Lung (tissue), 12 donors: ENCODE results near the gene CSNK1G2. TPM values are rescaled to one million over a fixed set of nuclear protein-coding genes. Genes with fewer than 3 reads are reported as not detected.

ENCODE experiments used
- ATAC-seq: fragments of 200-7000 bp; cut with Tn5 transposase; one replicate; pipeline ENCODE4 v1.9.1; 2020; ENCODE audit warnings: moderate number of reproducible peaks; ENCODE audit not compliant: insufficient read depth, low FRiP score
- DNase-seq, 3 donors: peaks; one replicate each; pipeline ENCODE4 v3.0.0-alpha.2; 2013 to 2017
- H3K27ac ChIP-seq, 2 donors: one replicate each; pipeline ENCODE4 v1.5.1; 2013; ENCODE audit warnings: mild to moderate bottlenecking in 2 of 2, moderate library complexity in 2 of 2, control low read depth in 1 of 2, inconsistent platforms in 1 of 2, low read depth in 1 of 2, low read length in 1 of 2
- H3K27me3 ChIP-seq, 3 donors: one replicate each; pipeline ENCODE4 v1.5.1; 2013; ENCODE audit warnings: low read length in 2 of 3; ENCODE audit not compliant: control insufficient read depth in 3 of 3, insufficient read depth in 3 of 3
- H3K36me3 ChIP-seq, 4 donors: one replicate each; pipeline ENCODE4 v1.5.1; 2013; ENCODE audit warnings: low read length in 4 of 4, mild to moderate bottlenecking in 1 of 4, moderate library complexity in 1 of 4; ENCODE audit not compliant: control insufficient read depth in 4 of 4, insufficient read depth in 4 of 4
- H3K4me1 ChIP-seq, 5 donors: one replicate each; pipeline ENCODE4 v1.5.1; 2013; ENCODE audit warnings: low read length in 5 of 5, mild to moderate bottlenecking in 2 of 5, moderate library complexity in 1 of 5; ENCODE audit not compliant: control insufficient read depth in 5 of 5, insufficient read depth in 5 of 5
- H3K4me3 ChIP-seq: one replicate; pipeline ENCODE4 v1.5.1; 2013; ENCODE audit warnings: mild to moderate bottlenecking, control low read depth, moderate library complexity
- H3K9ac ChIP-seq, 2 donors: one replicate each; pipeline ENCODE4 v1.5.1; 2013; ENCODE audit warnings: low read length in 2 of 2, control low read depth in 1 of 2; ENCODE audit not compliant: insufficient read depth in 1 of 2
- H3K9me3 ChIP-seq, 4 donors: one replicate each; pipeline ENCODE4 v1.5.1; 2013; ENCODE audit warnings: low read length in 3 of 4, mild to moderate bottlenecking in 1 of 4, moderate library complexity in 1 of 4; ENCODE audit not compliant: control insufficient read depth in 4 of 4, insufficient read depth in 3 of 4
- CTCF ChIP-seq: IDR thresholded peaks from 2 replicates; pipeline ENCODE4 v1.5.1; 2012; ENCODE audit warnings: mild to moderate bottlenecking; ENCODE audit errors: control extremely low read depth, extremely low read depth
- WGBS, 2 donors: extraction: QIAGEN DNeasy Blood & Tissue Kit; methylation state at CpG; one replicate each; pipeline ENCODE4 v1.1.7; 2013; 5-methylcytosine and 5-hydroxymethylcytosine counted together
- polyA plus RNA-seq, 2 donors: library from polyadenylated mRNA; stranded (reverse); fragments of 200-250 nt; gene quantifications; one replicate each; pipeline ENCODE4 v1.2.1, GENCODE V29; 2013
- total RNA-seq, 2 donors: library from RNA; depleted of rRNA in 1 of 2; stranded (reverse); fragments of >200 nt in 1 of 2; gene quantifications; one replicate each; pipeline ENCODE4 v1.2.1, GENCODE V29; 2014 to 2021
- donor health status: control.
- donor health status: control.
- donor health status: Bipolar disorder and iron deficiency.
- donor health status: healthy.
- donor health status: DM: yes; HTN: yes; CAD: no.

The CSNK1G2 gene
- total and polyA plus RNA-seq, 4 donors: 50.0 to 80.2 (median 70.8) TPM

DNA sequence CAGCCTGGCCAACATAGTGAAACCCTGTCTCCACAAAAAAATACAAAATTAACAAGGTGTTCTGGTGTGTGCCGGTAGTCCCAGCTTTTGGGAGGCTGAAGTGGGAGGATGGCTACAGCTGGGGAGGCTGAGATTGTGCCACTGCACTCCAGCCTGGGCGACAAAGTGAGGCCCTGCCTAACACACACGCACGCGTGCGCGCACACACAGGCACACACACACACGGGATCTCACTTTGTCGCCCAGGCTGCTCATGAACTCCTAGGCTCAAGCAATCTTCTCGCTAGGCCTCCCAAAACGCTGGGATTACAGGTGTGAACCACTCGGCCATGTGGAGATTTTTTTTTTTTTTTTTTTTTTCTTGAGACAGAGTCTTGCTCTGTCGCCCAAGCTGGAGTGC, 77.8 kb downstream of the CSNK1G2 start:
- H3K9me3 ChIP-seq: no peaks in the 10 kb centered on the region
- no peaks in the 10 kb centered on the region for H3K27me3 ChIP-seq
- no peak for ATAC-seq
- no peak overlapping the region for H3K4me3 ChIP-seq
- no peaks in the 10 kb centered on the region for H3K36me3 ChIP-seq
- H3K9ac ChIP-seq: no peak overlapping the region
- peaks cover 0 to 6% (median 0%) of the 10 kb centered on the region in 5 donors for H3K4me1 ChIP-seq
- H3K27ac ChIP-seq: no peak overlapping the region
- 93 to 97% methylated on average over 12 to 13 of the region's 13 CpGs for WGBS, 2 donors
- no peak for DNase-seq
- no peak for TF ChIP-seq CTCF

DNA sequence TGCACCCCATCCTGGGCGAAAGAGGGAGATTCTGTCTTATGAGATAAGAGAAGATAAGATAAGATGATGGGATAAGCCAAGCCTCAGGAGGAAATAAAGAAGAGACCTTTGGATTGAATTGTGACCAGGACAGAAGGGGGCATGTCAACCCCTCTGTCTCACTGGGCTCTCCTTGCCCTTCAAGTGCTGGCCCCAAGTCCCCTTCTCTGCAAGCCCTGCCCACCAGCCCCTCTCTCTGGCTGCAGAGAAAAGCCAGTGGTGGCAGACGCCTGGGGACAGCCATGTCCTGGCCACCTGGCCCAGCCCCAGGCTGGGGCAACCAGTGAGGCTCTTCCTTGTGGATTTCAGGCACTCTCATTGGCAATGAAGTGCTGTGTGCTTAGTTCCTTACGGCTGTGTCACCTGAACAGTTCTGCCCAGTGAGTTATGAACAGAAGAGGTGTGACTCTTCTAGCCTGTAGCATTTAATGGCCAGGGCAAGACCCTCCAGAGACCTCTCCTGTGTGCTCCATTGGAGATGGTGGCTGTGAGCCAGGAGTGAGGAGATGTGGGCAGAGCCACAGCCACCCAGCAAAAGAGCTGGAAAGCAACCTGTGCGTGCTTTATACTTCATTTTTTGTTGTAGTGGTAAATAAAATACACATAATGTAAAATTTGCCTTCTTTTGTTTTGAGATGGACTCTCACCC, 80.6 kb downstream of the CSNK1G2 start:
- Histone ChIP-seq H3K36me3 (no peaks in the 10 kb centered on the region), H3K9ac (no peak overlapping the region), H3K27ac (no peak overlapping the region), H3K4me3 (no peak overlapping the region), H3K4me1 (no peaks in the 10 kb centered on the region), H3K27me3 (no peaks in the 10 kb centered on the region), H3K9me3 (peaks cover 0 to 4% (median 1%) of the 10 kb centered on the region in 4 donors)
- no peak for ATAC-seq
- TF ChIP-seq CTCF: no peak
- 73 to 79% methylated on average over 4 of the region's 4 CpGs for WGBS, 2 donors
- DNase-seq: no peak

- Histone ChIP-seq H3K4me3 (no peak overlapping the region), H3K4me1 (no peaks in the 10 kb centered on the region), H3K9me3 (peaks cover 0 to 4% (median 1%) of the 10 kb centered on the region in 4 donors), H3K36me3 (no peaks in the 10 kb centered on the region), H3K27me3 (no peaks in the 10 kb centered on the region), H3K27ac (no peak overlapping the region), H3K9ac (no peak overlapping the region)
- 94 to 96% methylated on average over 2 of the region's 2 CpGs for WGBS, 2 donors
- ATAC-seq: no peak
- no peak for TF ChIP-seq CTCF
- DNase-seq: no peak
Measured at GRCh38 chr19:2022289-2022688, 81.3 kb downstream of the CSNK1G2 start.

GRCh38 chr19:2026770-2027169, 85.8 kb downstream of the CSNK1G2 start:
- TF ChIP-seq CTCF: no peak
- H3K9me3 ChIP-seq: peaks cover 0 to 4% (median 1%) of the 10 kb centered on the region in 4 donors
- H3K9ac ChIP-seq: no peak overlapping the region
- no peak overlapping the region for H3K4me3 ChIP-seq
- no peaks in the 10 kb centered on the region for H3K27me3 ChIP-seq
- ATAC-seq (no peak), DNase-seq (no peak)
- no peak overlapping the region for H3K27ac ChIP-seq
- 90 to 92% methylated on average over 10 of the region's 10 CpGs for WGBS, 2 donors
- peaks cover 0 to 4% (median 1%) of the 10 kb centered on the region in 5 donors for H3K4me1 ChIP-seq
- no peaks in the 10 kb centered on the region for H3K36me3 ChIP-seq
